D721Med (cell line): ENCODE results near the gene MAD1L1.
A peak's percentile ranks its signal among the peaks of the same experiment; 100 is the strongest.

Experiments used
- DNase-seq: peaks from one replicate; pipeline ENCODE4 v3.0.0; 2011; ENCODE audit warnings: low spot score; ENCODE audit not compliant: insufficient read length
- FAIRE-seq: peaks from 2 replicates; lab custom pipeline; 2011; peaks lifted over from hg19 to GRCh38; lab: Jason Lieb, UNC
- TF ChIP-seq, protein P1 (sequence below): IDR thresholded peaks from 2 replicates; pipeline ENCODE4 v1.5.1; 2012; ENCODE audit warnings: mild to moderate bottlenecking, control low read depth; ENCODE audit not compliant: insufficient read depth; ENCODE audit errors: missing control alignments

The MAD1L1 gene

GRCh38 chr7:2045559-2046405 lies 187.0 kb downstream of the MAD1L1 start:
- DNase-seq, result no peak
- TF ChIP-seq, protein P1, sequence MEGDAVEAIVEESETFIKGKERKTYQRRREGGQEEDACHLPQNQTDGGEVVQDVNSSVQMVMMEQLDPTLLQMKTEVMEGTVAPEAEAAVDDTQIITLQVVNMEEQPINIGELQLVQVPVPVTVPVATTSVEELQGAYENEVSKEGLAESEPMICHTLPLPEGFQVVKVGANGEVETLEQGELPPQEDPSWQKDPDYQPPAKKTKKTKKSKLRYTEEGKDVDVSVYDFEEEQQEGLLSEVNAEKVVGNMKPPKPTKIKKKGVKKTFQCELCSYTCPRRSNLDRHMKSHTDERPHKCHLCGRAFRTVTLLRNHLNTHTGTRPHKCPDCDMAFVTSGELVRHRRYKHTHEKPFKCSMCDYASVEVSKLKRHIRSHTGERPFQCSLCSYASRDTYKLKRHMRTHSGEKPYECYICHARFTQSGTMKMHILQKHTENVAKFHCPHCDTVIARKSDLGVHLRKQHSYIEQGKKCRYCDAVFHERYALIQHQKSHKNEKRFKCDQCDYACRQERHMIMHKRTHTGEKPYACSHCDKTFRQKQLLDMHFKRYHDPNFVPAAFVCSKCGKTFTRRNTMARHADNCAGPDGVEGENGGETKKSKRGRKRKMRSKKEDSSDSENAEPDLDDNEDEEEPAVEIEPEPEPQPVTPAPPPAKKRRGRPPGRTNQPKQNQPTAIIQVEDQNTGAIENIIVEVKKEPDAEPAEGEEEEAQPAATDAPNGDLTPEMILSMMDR, result no peak
- FAIRE-seq, result no peak

GRCh38 chr7:2044883-2045471 lies 187.8 kb downstream of the MAD1L1 start:
- FAIRE-seq (no peak), DNase-seq (no peak)
- TF ChIP-seq, protein P1, result no peak

GRCh38 chr7:2044311-2044882 lies 188.3 kb downstream of the MAD1L1 start:
- DNase-seq (no peak), FAIRE-seq (no peak)
- TF ChIP-seq, protein P1, result no peak

DNA sequence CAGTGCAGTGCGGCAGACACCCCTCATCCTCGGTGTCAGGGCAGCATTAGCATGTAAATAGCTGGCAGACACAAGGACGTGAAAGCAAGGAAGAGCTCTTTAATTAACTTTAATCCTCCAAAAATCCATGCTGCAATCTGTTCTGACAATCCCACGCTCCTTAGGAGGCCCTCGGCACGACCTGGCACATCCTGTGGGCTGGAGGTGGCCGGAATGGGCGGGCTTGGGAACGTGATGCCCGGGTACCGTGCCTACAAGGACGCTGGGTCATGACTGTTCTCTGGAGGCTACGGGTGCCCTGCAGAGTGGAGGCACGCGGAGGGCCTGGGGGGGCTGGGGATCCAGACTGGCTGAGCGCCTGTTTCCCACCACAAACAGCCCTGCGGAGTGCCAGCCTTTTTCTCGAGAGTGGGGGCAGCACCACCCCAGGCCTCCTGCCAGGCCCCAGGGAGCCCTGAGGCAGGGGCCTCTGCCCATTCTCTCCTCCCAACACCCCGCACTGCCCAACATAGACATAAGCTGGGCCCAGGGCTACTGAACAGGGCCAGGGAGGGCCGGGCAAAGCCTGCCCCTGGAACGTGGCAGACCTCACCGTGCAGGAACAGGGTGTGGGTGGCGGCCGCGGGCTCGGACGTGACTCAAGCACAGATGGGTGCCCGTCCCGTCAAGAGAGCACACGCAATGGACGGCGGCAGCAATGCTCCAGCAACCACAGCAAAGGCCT lies 189.3 kb downstream of the MAD1L1 start:
- FAIRE-seq (peak; percentile 6), DNase-seq (peak; percentile 96)
- TF ChIP-seq, protein P1, result no peak

DNA sequence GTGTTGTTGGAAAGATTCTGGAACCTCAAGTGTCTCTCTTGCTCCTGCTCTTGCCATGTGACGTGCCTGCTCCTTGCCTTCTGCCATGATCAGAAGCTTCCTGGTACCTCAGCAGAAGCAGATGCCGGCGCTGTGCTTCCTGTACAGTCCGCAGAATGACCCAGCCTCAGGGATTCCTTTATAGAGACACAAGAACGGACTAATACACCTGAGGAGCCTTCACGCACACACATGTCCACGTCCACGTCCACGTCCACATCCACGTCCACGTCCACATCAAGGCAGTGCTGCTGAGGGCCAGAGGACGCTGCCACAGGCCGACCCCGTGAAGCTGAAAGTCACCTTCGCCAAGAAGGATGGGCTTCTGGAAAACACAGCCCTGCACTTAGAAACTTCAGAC lies 190.1 kb downstream of the MAD1L1 start:
- TF ChIP-seq, protein P1, result no peak
- FAIRE-seq, result no peak

DNA sequence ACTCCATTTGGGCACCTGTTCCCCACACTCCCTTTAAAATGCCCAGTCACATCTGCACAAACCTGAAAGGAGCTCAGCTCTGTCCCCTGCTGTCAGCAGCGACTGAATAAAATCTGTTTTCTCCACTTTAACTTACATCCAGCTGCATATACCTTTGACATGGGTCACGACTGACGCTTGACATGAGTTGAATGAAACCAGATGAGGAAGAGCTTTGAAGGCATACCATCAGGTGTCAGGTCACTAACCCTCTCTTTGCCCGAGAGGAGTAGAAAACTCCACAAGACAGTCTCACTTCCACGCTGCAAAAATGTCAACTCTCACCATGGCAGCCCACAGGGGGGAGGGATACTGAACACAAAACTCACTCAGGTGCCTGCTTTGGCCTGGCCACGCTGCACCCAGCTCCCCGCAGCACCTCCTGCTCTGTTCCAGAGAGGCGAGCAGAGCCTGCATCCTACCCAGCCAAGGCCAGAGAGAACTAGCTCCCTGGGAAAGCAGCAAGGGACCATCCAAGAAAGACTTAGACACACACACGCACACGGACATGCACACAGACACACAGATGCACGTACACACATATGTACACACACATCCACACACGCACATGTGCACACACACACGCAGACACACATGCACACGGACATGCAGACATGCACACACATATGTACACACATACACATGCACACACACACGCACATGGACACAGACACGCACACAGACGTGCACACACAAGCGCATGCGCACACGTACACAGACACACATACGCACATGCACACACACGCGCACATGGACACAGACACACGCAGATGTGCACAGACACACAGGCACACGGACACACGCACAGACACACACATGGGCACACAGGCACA lies 191.0 kb downstream of the MAD1L1 start:
- no peak for DNase-seq
- TF ChIP-seq, protein P1, result no peak
- FAIRE-seq, result no peak

More for the DNA sequence above, 190.1 kb downstream of the MAD1L1 start:
- no peak for DNase-seq
